GM03348 (cell line): ENCODE results near the gene MDM2.
A peak's percentile ranks its signal among the peaks of the same experiment; 100 is the strongest.

Experiments
- DNase-seq: peaks from one replicate; pipeline ENCODE4 v3.0.0; 2012; ENCODE audit warnings: low spot score

MDM2 gene

GRCh38 chr12:68853396-68854077 lies 45.6 kb downstream of the MDM2 start:
- no peak for DNase-seq

DNA sequence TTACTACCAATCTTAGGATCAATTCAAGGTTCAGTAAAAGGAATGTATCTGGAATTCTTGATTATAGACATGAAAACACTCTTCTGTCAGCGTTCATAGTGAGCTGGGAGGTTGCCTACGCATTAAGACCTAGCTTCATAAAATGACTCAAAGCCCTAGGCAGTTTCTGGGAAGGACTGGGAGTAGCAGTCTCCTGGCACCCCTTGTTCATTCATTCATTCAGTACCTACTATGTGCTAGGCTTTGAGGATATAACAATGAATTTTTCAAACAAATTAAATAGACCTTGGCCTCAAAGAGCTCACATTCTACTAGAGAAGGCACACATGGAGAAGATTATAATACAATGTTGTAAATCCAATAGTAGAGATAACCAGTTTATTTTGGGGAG lies 46.1 kb downstream of the MDM2 start:
- DNase-seq = no peak

DNA sequence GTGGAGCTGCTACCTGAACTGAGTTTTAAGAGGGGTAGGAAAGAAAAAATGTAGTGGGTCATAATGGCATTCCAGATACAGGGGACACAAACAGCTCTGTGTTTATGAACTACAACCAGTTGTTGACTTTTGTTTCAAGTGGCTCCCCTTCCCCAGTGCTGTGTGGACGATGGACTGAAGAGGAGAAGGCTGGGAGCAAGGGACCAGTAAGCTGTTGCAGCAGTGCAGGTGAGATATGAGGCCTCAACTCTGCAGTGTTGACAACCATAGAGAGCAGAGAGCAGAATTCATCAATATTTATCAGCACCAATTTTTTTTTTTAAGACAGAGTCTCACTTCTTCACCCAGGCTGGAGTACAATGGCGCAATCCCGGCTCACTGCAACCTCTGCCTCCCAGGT lies 46.6 kb downstream of the MDM2 start:
- DNase-seq = no peak

DNA sequence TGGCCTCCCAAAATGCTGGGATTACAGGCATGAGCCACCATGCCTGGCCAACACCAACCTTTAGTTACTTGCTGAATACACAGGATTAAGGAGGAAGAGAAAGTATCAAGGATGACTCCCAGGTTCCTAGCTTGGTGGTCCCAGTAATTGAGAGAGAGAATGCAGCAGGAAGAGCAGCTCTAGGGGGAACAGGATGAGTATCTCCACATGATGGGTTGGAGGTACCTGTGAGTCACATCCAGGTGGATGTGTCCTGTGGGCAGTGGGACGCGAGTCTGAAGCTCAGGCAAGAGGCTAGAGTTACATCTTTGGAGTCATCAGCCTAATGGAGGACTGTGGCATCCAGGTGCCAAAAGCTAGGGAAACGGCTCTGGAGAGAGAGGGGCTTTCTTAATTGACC lies 47.1 kb downstream of the MDM2 start:
- DNase-seq = no peak

GRCh38 chr12:68855771-68856170 lies 47.8 kb downstream of the MDM2 start:
- no peak for DNase-seq

GRCh38 chr12:68856510-68856909 lies 48.5 kb downstream of the MDM2 start:
- no peak for DNase-seq

DNA sequence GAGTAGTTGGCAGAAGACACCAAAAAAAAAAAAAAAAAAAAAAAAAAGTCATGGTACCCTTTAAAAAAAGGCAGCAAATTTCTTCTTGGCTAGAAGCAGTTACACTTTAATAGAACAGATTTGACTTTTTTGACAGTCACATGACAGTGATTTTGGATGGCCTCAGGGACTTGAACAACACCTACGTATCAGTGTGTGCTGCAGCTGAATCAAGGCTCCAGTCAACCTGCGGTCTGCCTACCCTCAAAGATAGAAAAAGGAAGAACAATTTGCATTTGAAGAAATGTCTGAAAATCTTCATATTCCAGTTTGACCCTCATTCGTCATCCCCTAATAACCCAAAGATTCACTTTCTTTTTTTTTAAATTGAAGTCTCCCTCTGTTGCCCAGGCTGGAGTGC lies 53.9 kb downstream of the MDM2 start:
- no peak for DNase-seq

DNA sequence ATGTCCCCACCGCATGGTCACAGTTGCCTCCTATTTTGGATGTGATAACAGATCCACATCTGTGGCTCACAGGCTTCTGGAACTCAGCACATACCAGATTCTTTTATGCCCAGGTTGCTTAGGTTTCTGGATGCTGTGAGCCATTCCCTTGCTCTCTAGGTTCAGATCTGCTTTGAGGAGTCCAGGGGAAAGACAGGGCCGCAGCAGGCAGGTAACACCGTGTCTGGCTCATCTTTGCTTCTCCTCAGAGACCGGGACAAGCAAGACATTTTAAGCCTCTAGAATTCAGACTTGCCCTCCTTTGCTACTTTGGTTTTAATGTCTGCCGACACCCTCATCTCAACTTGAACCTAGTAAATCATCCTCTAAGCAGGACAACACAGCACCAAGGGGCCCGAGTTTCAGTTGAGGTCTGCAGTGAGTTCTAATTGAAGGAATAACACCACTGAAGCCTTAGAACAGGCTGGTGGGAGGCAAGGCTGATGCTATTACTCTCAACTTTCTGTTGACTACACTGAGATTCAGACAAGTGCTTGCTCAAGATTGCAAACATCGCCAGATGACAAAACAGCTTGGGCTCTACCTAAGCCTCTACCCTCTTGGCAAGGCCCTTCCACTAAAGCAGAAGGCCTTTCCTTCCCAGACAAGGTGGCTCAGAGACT lies 55.3 kb downstream of the MDM2 start:
- DNase-seq = no peak

DNA sequence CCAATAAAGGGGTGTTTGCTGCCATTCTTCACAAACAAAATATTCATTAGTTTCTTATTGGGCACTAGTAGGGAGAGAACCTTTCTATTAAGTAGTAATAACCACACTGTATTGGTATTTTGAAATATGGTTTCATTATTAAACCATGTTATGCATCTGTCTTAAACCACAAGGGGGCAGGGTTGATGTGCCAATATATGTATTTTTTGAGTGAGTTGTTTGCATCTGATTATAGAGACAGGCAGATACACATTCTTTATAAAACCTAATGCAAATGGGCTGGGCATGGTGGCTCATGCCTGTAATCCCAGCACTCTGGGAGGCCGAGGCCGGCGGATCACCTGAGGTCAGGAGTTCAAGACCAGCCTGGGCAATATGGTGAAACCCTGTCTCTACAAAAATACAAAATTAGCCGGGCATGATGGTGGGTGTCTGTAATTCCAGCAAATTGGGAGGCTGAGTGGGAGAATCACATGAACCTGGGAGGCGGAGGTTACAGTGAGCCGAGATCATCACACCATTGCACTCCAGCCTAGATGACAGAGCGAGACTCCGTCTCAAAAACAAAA lies 56.0 kb downstream of the MDM2 start:
- DNase-seq = peak; percentile 68

GRCh38 chr12:68864604-68865003 lies 56.6 kb downstream of the MDM2 start:
- DNase-seq = no peak

DNA sequence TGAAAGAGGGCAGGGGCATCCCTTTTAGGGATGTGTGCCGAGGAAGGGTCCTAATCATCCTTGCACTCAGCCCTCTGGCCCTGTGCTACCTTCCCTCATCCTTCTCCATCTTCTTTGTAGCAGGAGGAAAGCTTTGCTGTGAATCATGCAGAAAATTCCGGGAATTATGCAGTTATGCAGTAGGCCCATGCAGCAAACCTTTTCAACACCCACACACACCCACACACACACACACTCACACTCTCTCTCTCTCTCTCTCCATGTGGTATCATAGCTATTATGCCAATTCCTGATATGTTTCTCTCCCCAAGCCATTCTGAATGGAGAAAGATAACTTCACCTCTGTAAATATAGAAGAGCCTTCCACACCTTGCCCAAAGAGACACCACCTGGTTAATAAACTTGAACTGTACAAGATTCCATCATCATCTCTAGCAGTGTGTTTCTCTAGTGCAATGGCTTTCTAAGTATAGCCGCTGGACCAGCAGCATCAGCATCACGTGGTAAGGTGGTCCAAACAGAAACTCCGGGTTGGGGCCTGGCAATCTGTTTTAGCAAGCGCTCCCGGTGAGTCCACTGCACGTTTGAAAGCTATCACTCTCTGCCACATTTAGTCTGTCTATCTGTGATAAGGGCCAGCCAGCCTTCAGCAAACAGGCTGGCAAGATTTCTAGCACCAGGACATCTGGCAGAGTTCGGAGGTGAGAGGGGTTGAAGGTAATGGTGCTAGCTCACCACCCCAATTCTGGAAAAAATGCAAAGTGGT lies 57.6 kb downstream of the MDM2 start:
- DNase-seq = no peak

DNA sequence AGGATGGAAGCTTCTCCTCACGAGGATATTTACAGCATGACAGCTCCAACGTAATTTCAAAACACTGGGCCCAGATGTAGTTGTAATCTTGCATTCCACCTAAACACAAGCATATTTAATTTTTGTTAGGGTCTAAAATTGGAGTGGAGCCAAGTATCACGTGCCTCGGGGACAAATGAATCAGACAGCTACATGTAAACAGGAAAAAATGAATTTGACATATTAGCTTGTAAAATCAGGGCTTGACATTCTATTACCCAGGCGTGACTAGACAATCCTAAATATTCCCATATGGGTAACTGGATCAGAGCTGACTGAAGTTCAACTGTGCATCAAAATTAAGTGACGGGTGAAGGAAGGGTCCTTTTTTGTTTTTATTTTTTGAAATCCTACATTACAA lies 59.0 kb downstream of the MDM2 start:
- no peak for DNase-seq

DNA sequence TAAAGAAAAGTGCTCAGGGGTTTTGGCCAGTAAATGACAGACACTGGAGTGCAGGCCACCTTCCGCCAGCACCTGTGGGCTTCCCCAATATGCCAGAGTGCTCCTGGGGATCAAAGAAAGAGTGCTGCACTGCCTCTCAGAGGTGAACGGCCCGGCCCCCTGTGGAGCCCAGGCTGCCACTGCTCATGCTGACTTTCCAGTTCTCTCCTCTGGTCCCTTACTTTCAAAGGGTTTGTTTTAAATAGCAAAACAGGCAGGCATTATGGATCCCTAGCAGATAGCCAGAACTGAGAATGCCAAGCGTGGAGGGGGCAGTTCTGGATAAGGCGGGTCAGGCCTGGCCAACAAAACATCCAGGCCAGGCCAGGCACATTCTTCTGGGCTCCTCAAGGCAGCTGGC lies 59.6 kb downstream of the MDM2 start:
- DNase-seq = no peak

DNA sequence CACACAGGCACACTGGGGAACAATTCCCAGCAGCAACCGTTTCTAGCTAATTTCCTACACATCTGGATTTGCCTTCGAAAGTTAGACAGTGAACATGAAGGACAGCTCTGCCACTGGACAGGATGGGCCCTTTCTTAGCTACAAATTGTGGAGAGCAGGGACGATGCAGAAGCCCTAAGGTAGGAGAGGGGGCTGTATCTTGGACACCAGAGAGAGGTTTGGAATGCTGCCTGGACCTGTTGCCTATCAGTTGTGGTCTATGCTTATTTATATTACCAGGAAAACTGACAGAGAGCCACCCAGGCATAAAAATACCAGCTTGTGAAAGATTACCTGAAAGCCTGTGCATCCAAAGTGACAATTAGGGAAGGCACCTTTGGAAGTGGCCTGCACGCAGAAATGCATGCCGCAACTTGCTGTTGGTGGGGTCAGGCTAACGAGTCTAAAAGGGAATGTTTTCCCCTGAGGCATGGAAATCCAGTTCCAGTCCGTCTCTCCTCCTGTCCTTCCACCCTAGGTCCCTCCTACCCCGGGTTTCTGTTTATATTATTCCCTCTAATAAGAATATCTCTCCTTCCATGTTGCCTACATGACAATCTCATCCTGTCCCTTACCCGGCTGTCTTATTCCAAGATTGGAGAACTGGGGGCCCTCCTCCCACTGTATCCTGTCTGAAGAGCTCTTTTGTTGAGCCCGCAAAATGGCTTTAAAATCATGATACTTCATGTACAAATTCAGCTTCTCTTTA lies 60.2 kb downstream of the MDM2 start:
- no peak for DNase-seq

DNA sequence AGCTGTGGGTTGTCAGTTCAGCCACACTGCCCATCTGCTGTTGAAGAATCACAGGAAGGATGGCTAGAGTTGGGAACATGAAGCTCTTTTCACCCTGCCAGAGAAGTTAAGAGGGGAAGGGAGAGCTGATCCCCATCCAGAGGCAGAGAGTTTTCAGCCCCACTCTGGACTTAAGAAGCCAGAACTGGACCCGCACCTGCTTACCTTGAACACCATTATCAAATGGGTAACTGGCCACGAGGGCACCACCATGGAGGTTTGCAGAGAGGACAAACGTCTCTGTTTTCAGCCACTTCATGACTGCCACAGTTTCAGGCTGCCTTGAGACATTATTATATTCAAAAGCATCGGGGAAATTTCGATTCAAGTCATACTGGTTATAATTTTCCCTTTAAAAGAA lies 62.0 kb downstream of the MDM2 start:
- no peak for DNase-seq

- no peak for DNase-seq
Observed at GRCh38 chr12:68870443-68870842, 62.5 kb downstream of the MDM2 start.

- no peak for DNase-seq
Observed at GRCh38 chr12:68871396-68871795, 63.4 kb downstream of the MDM2 start.

- peak; percentile 12 for DNase-seq
Observed at GRCh38 chr12:68871921-68872320, 63.9 kb downstream of the MDM2 start.

DNA sequence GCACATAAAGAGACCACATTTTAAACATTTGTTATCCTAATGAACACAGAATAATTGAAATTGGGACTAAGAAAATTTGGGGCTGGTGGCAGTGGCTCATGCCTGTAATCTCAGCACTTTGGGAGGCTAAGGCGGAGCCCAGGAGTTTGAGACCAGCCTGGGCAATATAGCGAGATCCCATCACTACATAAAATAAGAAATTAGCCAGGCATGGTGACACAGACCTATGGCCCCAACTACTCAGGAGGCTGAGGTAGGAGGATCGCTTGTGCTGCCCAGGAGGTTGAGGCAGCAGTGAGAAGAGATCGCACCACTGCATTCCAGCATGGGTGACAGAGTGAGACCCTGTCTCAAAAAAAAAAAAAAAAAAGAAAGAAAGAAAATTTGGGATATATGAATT lies 65.3 kb downstream of the MDM2 start:
- no peak for DNase-seq

DNA sequence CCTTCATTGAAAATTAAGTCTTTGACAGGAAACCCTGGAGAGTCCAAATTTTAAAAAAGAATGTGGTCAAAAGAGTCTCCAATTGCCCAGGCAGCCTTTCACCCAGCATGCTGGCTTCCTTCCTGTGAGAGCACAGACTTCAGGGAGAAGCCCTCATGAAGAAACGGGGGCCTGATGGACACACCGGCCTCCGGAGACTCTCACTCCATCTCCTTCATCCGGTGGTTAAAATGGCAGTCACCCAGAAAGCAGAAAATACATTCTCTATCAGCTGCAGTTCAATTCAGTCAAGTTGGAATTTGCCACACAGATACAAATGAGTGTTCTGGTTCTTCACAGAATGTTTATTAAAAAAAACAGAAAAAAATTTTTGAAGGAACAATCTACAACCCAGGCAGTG lies 68.5 kb downstream of the MDM2 start:
- DNase-seq = no peak

DNA sequence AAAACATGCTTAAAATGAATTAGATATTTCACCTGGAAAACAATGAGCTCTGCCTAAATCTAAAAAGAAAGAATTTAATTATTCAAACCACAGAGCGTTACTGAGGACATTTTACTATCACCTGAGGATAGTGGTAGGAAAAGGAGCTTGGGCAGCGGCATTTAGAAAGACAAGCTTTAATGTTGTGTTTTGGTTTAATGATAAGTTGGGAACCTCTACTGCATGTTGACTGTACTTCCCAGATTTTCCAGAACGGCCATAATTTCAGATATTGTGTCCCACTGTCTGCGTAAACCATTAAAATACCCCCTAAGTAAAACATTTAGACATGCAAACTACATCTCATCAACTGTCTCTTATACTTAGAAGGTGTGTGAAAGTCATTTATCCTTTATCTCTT lies 69.6 kb downstream of the MDM2 start:
- no peak for DNase-seq

GRCh38 chr12:68878283-68878682 lies 70.3 kb downstream of the MDM2 start:
- DNase-seq = no peak
